Measurements from ENCODE around the gene ZC2HC1C.

DNA sequence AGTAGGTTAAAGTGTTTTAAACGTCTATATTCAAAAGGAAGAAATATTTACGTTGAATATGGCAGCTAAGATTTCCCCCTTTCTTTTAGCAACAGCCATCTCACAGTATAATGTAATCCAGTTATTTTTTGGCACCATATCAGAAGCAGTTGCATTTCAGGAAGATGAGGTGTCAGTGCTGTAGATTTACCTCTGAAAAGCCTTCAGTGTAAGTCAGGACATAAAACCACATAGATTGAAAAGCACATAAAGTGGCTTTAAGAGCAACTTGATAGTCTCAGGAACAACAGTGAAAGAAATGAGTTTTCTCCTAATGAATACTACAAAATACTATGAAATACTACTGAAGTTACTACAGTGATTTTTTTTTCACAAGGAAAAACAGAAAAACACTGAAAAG lies 25.1 kb upstream of the ZC2HC1C start:
- TF ChIP-seq CTCF (IDR thresholded peaks at IDR 0.05; ENCODE audit: insufficient read depth, low read depth, low read length) = no peak
- no peak for TF ChIP-seq EZH2 (IDR thresholded peaks at IDR 0.05; ENCODE audit: insufficient read depth, low read length)

Data from astrocyte (in vitro differentiated cells and primary cell).